Measurements from ENCODE around the gene TPSB2. TPM values are rescaled to one million over a fixed set of nuclear protein-coding genes. Genes with fewer than 3 reads are reported as not detected.
"Not testable (repeated sequence)": the region's sequence is repeated elsewhere in the genome, so short reads cannot be mapped to it uniquely, and the experiment has no call there.

The TPSB2 gene
- total RNA-seq, 2 experiments from 2014 or later = not detected

GRCh38 chr16:1243363-1243762, 13.4 kb upstream of the TPSB2 start:
- CTCF ChIA-PET; POLR2A ChIA-PET; H3K36me3 Mint-ChIP-seq (ENCODE audit: low read depth); DNase-seq; H3K27ac Mint-ChIP-seq; H3K4me3 Mint-ChIP-seq; H3K27me3 Mint-ChIP-seq; H3K4me1 Mint-ChIP-seq; H3K9me3 Mint-ChIP-seq: not testable (repeated sequence)

GRCh38 chr16:1241081-1241480, 11.1 kb upstream of the TPSB2 start:
- DNase-seq; CTCF ChIA-PET; H3K4me1 Mint-ChIP-seq; H3K9me3 Mint-ChIP-seq; H3K27me3 Mint-ChIP-seq; H3K36me3 Mint-ChIP-seq (ENCODE audit: low read depth); POLR2A ChIA-PET; H3K4me3 Mint-ChIP-seq; H3K27ac Mint-ChIP-seq: not testable (repeated sequence)

- H3K9me3 Mint-ChIP-seq; H3K4me1 Mint-ChIP-seq; H3K4me3 Mint-ChIP-seq; H3K27ac Mint-ChIP-seq; DNase-seq; H3K27me3 Mint-ChIP-seq; H3K36me3 Mint-ChIP-seq (ENCODE audit: low read depth); POLR2A ChIA-PET; CTCF ChIA-PET: not testable (repeated sequence)
Measured at GRCh38 chr16:1240436-1240835, 10.5 kb upstream of the TPSB2 start, which contains the start of gene TPSAB1. Gene TPSAB1 (plus strand): TSS chr16:1240705. CDS start chr16:1240939, 234 bp downstream.

GRCh38 chr16:1239575-1239974, 9.6 kb upstream of the TPSB2 start:
- H3K4me1 Mint-ChIP-seq; POLR2A ChIA-PET; H3K36me3 Mint-ChIP-seq (ENCODE audit: low read depth); H3K27ac Mint-ChIP-seq; DNase-seq; CTCF ChIA-PET; H3K9me3 Mint-ChIP-seq; H3K4me3 Mint-ChIP-seq; H3K27me3 Mint-ChIP-seq: not testable (repeated sequence)

GRCh38 chr16:1238909-1239308, 8.9 kb upstream of the TPSB2 start:
- CTCF ChIA-PET; H3K4me3 Mint-ChIP-seq; H3K27ac Mint-ChIP-seq; H3K9me3 Mint-ChIP-seq; POLR2A ChIA-PET; H3K4me1 Mint-ChIP-seq; H3K27me3 Mint-ChIP-seq; H3K36me3 Mint-ChIP-seq (ENCODE audit: low read depth); DNase-seq: not testable (repeated sequence)

GRCh38 chr16:1237990-1238389, 8.0 kb upstream of the TPSB2 start:
- no peak for DNase-seq

GRCh38 chr16:1236659-1237058, 6.7 kb upstream of the TPSB2 start:
- H3K9me3 Mint-ChIP-seq; CTCF ChIA-PET; POLR2A ChIA-PET; H3K27ac Mint-ChIP-seq; H3K4me3 Mint-ChIP-seq; H3K27me3 Mint-ChIP-seq; H3K4me1 Mint-ChIP-seq; DNase-seq; H3K36me3 Mint-ChIP-seq (ENCODE audit: low read depth): not testable (repeated sequence)

More at GRCh38 chr16:1237990-1238389, 8.0 kb upstream of the TPSB2 start:
- H3K9me3 Mint-ChIP-seq = no peaks in the 10 kb centered on the region
- no peak overlapping the region for H3K4me3 Mint-ChIP-seq
- ChIA-PET CTCF (no interaction called here), POLR2A (no interaction called here)
- no peaks in the 10 kb centered on the region for H3K4me1 Mint-ChIP-seq
- H3K36me3 Mint-ChIP-seq (ENCODE audit: low read depth) = no peaks in the 10 kb centered on the region
- H3K27ac Mint-ChIP-seq = no peak overlapping the region
- H3K27me3 Mint-ChIP-seq = no peaks in the 10 kb centered on the region

GRCh38 chr16:1232049-1232748, 2.2 kb upstream of the TPSB2 start:
- POLR2A ChIA-PET; H3K4me1 Mint-ChIP-seq; H3K4me3 Mint-ChIP-seq; H3K27ac Mint-ChIP-seq; H3K27me3 Mint-ChIP-seq; H3K36me3 Mint-ChIP-seq (ENCODE audit: low read depth); H3K9me3 Mint-ChIP-seq; DNase-seq; CTCF ChIA-PET: not testable (repeated sequence)

GRCh38 chr16:1231301-1231700, 1.3 kb upstream of the TPSB2 start:
- H3K27me3 Mint-ChIP-seq; H3K9me3 Mint-ChIP-seq; H3K27ac Mint-ChIP-seq; CTCF ChIA-PET; H3K4me1 Mint-ChIP-seq; POLR2A ChIA-PET; H3K36me3 Mint-ChIP-seq (ENCODE audit: low read depth); H3K4me3 Mint-ChIP-seq; DNase-seq: not testable (repeated sequence)

- H3K36me3 Mint-ChIP-seq (ENCODE audit: low read depth) = not testable (repeated sequence)
Measured at GRCh38 chr16:1230471-1231212, 658 bp upstream of the TPSB2 start.

GRCh38 chr16:1229476-1229875, 508 bp downstream of the TPSB2 start:
- CTCF ChIA-PET; H3K4me1 Mint-ChIP-seq; H3K9me3 Mint-ChIP-seq; H3K27ac Mint-ChIP-seq; POLR2A ChIA-PET; H3K4me3 Mint-ChIP-seq; DNase-seq; H3K27me3 Mint-ChIP-seq; H3K36me3 Mint-ChIP-seq (ENCODE audit: low read depth): not testable (repeated sequence)

More at GRCh38 chr16:1230471-1231212, 658 bp upstream of the TPSB2 start:
- H3K4me1 Mint-ChIP-seq, H3K27me3 Mint-ChIP-seq, DNase-seq, H3K4me3 Mint-ChIP-seq, H3K9me3 Mint-ChIP-seq, CTCF ChIA-PET, POLR2A ChIA-PET, H3K27ac Mint-ChIP-seq: not testable (repeated sequence)

- H3K27ac Mint-ChIP-seq; H3K36me3 Mint-ChIP-seq (ENCODE audit: low read depth); POLR2A ChIA-PET; H3K4me1 Mint-ChIP-seq; H3K9me3 Mint-ChIP-seq; H3K27me3 Mint-ChIP-seq; CTCF ChIA-PET; H3K4me3 Mint-ChIP-seq; DNase-seq: not testable (repeated sequence)
Measured at GRCh38 chr16:1228227-1228626, 1.8 kb downstream of the TPSB2 start.

- H3K36me3 Mint-ChIP-seq (ENCODE audit: low read depth); H3K9me3 Mint-ChIP-seq; POLR2A ChIA-PET; DNase-seq; H3K4me3 Mint-ChIP-seq; H3K27ac Mint-ChIP-seq; CTCF ChIA-PET; H3K4me1 Mint-ChIP-seq; H3K27me3 Mint-ChIP-seq: not testable (repeated sequence)
Measured at GRCh38 chr16:1226692-1227091, 3.3 kb downstream of the TPSB2 start.

- H3K27me3 Mint-ChIP-seq; H3K27ac Mint-ChIP-seq; H3K4me1 Mint-ChIP-seq; DNase-seq; H3K9me3 Mint-ChIP-seq; POLR2A ChIA-PET; CTCF ChIA-PET; H3K4me3 Mint-ChIP-seq; H3K36me3 Mint-ChIP-seq (ENCODE audit: low read depth): not testable (repeated sequence)
Measured at GRCh38 chr16:1225728-1226311, 4.2 kb downstream of the TPSB2 start.

All from activated CD4-positive, alpha-beta T cell treated with anti-CD3 and anti-CD28 coated beads, Interleukin-2, amount 10 ng/mL, durations not matched to agents 7 days and 5 days (primary cell).